GM21737 (cell line): ENCODE data around the gene DNAH11.
"Not testable (repeated sequence)": the region's sequence is repeated elsewhere in the genome, so short reads cannot be mapped to it uniquely, and the experiment has no call there.

Experiments
- ATAC-seq: cut with Tn5 transposase; IDR thresholded peaks from one replicate; pipeline ENCODE4 v1.9.1; 2021; ENCODE audit warnings: mild to moderate bottlenecking, moderate library complexity; ENCODE audit not compliant: unreplicated experiment

DNAH11 gene

GRCh38 chr7:21704359-21704758, 161.5 kb downstream of the DNAH11 start:
- ATAC-seq = no peak

- no peak for ATAC-seq
Observed at GRCh38 chr7:21706131-21706530, 163.3 kb downstream of the DNAH11 start.

GRCh38 chr7:21707566-21707965, 164.7 kb downstream of the DNAH11 start:
- ATAC-seq = no peak

GRCh38 chr7:21708096-21708495, 165.3 kb downstream of the DNAH11 start:
- ATAC-seq = no peak

- no peak for ATAC-seq
Observed at GRCh38 chr7:21717323-21717722, 174.5 kb downstream of the DNAH11 start.

GRCh38 chr7:21718391-21718790, 175.6 kb downstream of the DNAH11 start:
- no peak for ATAC-seq

- no peak for ATAC-seq
Observed at GRCh38 chr7:21719846-21720245, 177.0 kb downstream of the DNAH11 start.

- ATAC-seq = no peak
Observed at GRCh38 chr7:21722371-21722770, 179.5 kb downstream of the DNAH11 start.

- ATAC-seq = no peak
Observed at GRCh38 chr7:21724562-21724961, 181.7 kb downstream of the DNAH11 start.

- ATAC-seq = no peak
Observed at GRCh38 chr7:21730399-21730798, 187.6 kb downstream of the DNAH11 start.

GRCh38 chr7:21731977-21732376, 189.1 kb downstream of the DNAH11 start:
- no peak for ATAC-seq

GRCh38 chr7:21732956-21733355, 190.1 kb downstream of the DNAH11 start:
- not testable (repeated sequence) for ATAC-seq

GRCh38 chr7:21733837-21734236, 191.0 kb downstream of the DNAH11 start:
- no peak for ATAC-seq

GRCh38 chr7:21743493-21743892, 200.7 kb downstream of the DNAH11 start:
- no peak for ATAC-seq

GRCh38 chr7:21746949-21747348, 204.1 kb downstream of the DNAH11 start:
- no peak for ATAC-seq

GRCh38 chr7:21747806-21748205, 205.0 kb downstream of the DNAH11 start:
- no peak for ATAC-seq

GRCh38 chr7:21749378-21749777, 206.5 kb downstream of the DNAH11 start:
- no peak for ATAC-seq

GRCh38 chr7:21753071-21753470, 210.2 kb downstream of the DNAH11 start:
- ATAC-seq = no peak

- no peak for ATAC-seq
Observed at GRCh38 chr7:21754963-21755362, 212.1 kb downstream of the DNAH11 start.

- no peak for ATAC-seq
Observed at GRCh38 chr7:21757537-21758282, 214.9 kb downstream of the DNAH11 start.

GRCh38 chr7:21758286-21758685, 215.4 kb downstream of the DNAH11 start:
- no peak for ATAC-seq

GRCh38 chr7:21762469-21762868, 219.6 kb downstream of the DNAH11 start:
- ATAC-seq = no peak

- no peak for ATAC-seq
Observed at GRCh38 chr7:21763818-21764217, 221.0 kb downstream of the DNAH11 start.
